Neural cell (in vitro differentiated cells): ENCODE data around the gene TPI1.
A peak's percentile ranks its signal among the peaks of the same experiment; 100 is the strongest.

Experiments used
- CTCF ChIP-seq: fragments of 450-650 bp; IDR thresholded peaks from 2 replicates; pipeline ENCODE4 v1.5.1; 2014; ENCODE audit warnings: antibody characterized with exemption, mild to moderate bottlenecking, moderate library complexity; ENCODE audit not compliant: poor library complexity, severe bottlenecking
- EP300 ChIP-seq: fragments of 450-650 bp; conservative IDR thresholded peaks from 2 replicates; pipeline ENCODE4 v1.6.1; 2014; ENCODE audit warnings: antibody characterized with exemption, mild to moderate bottlenecking, moderate library complexity; ENCODE audit not compliant: poor library complexity, severe bottlenecking
- EZH2 ChIP-seq: fragments of 200-600, 300-800 bp; shearing (Covaris generic), sonication (generic); IDR thresholded peaks from 2 replicates; pipeline ENCODE4 v1.6.1; 2014; ENCODE audit warnings: antibody characterized with exemption, low read length, borderline replicate concordance, mild to moderate bottlenecking; ENCODE audit not compliant: insufficient read depth, poor library complexity, severe bottlenecking
- MXI1 ChIP-seq: fragments of 450-650 bp; conservative IDR thresholded peaks from 2 replicates; pipeline ENCODE4 v1.6.1; 2014; ENCODE audit warnings: antibody characterized with exemption, mild to moderate bottlenecking; ENCODE audit not compliant: poor library complexity, severe bottlenecking
- POLR2AphosphoS5 ChIP-seq: IDR thresholded peaks from 2 replicates; pipeline ENCODE4 v1.6.1; 2012
- RAD21 ChIP-seq: fragments of 450-650 bp; conservative IDR thresholded peaks from 2 replicates; pipeline ENCODE4 v1.6.1; 2014; ENCODE audit warnings: antibody characterized with exemption, mild to moderate bottlenecking, moderate library complexity
- REST ChIP-seq: IDR thresholded peaks from 2 replicates; pipeline ENCODE4 v1.6.1; 2012; ENCODE audit warnings: borderline replicate concordance
- SMC3 ChIP-seq: fragments of 450-650 bp; conservative IDR thresholded peaks from 2 replicates; pipeline ENCODE4 v1.6.1; 2014; ENCODE audit warnings: antibody characterized with exemption, mild to moderate bottlenecking, moderate library complexity; ENCODE audit not compliant: poor library complexity
- TAF1 ChIP-seq: IDR thresholded peaks from 2 replicates; pipeline ENCODE4 v1.6.1; 2012; ENCODE audit warnings: low read depth

- no peak for TF ChIP-seq CTCF
- no peak for TF ChIP-seq RAD21
- no peak for TF ChIP-seq SMC3
- no peak for TF ChIP-seq EP300
- TF ChIP-seq POLR2AphosphoS5: peak; percentile 71
- TF ChIP-seq MXI1: peak; percentile 82
- no peak for TF ChIP-seq TAF1
- TF ChIP-seq EZH2: no peak
- no peak for TF ChIP-seq REST
Measured at GRCh38 chr12:6867413-6868210, at the start of gene TPI1.
